Fibroblast of skin of back (primary cell): ENCODE results near the gene TMSB4Y. TPM values are rescaled to one million over a fixed set of nuclear protein-coding genes. Genes with fewer than 3 reads are reported as not detected.

Source experiments
- DNase-seq: peaks from one replicate; pipeline ENCODE4 v3.0.0-alpha.2; 2013
- polyA plus RNA-seq, 2 experiments: library from polyadenylated mRNA; unstranded; fragments of 120-200 nt; gene quantifications; one replicate each; pipeline ENCODE4 v1.2.1, GENCODE V29; 2013; ENCODE audit not compliant: insufficient read length in 2 of 2

Gene TMSB4Y
- 0.60 TPM for polyA plus RNA-seq (2013, experiment 1 of 2; ENCODE audit: insufficient read length)
- polyA plus RNA-seq (2013, experiment 2 of 2; ENCODE audit: insufficient read length) = 0.48 TPM

DNA sequence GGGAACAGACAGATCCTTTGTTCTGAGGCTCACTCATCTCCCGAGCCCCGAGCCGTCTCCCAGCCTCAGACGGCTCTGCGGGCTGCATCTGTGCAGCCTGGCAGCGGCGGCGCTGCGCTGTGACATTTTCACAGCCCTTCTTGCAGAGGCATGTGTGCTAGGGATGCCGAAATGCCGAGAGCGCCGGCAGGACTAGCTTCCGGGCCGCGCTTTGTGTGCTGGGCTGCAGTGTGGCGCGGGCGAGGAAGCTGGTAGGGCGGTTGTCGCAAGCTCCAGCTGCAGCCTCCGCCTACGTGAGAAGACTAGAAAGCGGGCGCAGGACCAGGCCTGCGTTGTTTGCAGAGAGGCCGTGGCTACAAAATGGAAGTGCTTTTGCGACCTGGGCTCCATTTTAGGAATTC, at the start of gene TMSB4Y:
Gene TMSB4Y (plus strand): TSS at position 332 of the 401 bp plus-strand sequence.
- DNase-seq = peak; percentile 81

DNA sequence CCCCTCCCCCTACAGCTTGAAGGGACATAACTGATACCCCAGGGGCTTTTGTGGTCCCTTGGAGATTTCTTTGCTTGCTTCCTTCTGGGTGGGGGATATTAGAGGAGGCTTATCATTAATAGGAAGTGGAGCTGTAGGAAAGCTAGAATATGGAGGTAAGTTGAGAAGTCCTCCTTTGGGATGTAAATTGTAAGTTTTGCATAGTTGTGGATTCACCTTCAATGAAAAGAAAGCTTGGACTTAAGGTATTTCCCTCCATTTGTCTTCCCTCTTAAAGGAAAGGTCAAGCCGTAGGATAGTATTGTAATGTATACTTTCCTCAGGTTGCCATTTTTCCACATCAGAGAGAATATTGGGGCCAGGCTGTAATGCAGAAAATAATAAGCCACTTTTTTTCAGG, 39.5 kb upstream of the TMSB4Y start:
- DNase-seq = no peak

DNA sequence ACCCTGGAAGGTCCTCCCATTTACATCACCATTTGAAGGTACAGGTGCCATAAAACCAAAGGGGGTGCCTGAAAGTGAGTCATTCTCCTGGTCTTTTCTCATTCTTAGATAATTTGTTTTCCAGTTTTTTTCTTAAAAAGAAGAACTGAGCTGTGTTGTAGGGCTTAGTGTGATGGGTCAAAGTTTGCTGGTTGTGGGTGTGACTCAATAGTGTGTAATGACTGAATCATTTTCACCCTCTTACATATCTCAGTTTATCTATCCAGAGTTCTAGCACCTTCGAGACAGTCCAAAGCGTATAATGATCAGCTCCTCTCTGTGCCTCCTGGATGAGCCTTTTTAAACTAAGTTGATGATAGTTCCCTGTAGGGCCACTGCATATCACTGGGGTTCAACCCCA, 32.6 kb upstream of the TMSB4Y start:
- no peak for DNase-seq

DNA sequence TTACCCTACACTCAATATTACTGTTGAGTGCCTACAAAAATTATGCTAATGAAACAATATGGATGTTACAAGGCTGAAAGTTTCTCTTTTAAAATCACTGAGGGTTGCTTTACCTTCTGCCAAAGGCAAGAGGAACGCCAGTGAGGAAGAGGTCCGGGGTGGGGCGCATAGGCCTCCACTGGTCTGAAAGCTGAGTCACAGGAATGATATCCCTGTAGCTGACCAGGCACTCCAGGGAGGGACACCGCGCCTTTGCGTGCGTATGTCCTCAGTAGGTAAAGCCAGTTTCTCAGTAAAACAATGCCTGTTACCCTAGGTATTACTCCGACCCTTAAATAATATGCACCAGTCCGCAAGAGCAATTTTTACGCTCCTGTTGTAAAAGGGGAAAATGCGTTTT, 1.4 kb upstream of the TMSB4Y start:
- peak; percentile 1 for DNase-seq

DNA sequence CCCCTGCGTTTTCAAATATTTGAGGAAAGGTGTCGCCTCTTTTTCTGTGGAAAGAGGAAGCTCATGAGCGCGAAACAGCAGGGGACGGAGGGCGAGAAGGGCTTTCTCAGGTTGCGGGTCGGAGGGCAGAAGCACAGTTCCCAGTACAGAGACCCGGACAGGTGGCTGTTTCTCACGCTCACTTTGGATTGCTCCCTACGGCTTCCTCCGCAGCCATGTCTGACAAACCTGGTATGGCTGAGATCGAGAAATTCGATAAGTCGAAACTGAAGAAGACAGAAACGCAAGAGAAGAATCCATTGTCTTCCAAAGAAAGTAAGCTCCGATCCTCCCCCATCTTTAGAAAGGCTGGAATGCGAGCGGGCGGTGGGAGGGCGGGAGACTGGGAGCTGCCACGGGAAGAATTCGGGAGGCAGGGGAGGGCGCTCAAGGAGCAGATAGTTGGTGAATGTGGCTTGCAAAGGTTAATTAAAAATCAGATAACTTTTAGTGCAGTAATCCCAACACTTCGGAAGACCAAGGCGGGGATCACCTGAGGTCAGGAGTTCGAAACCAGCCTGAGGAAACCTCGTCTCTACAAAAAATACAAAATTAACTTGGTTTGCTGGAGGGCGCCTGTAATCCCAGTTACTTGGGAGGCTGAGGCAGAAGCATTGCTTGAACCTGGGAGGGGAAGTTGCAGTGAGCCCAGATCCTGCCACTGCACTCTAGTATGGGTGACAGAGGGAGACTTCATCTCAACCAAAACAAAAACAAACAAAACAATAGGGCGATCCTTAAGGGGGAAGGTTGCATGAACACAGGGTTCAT, 627 bp downstream of the TMSB4Y start:
- peak; percentile 39 for DNase-seq

DNA sequence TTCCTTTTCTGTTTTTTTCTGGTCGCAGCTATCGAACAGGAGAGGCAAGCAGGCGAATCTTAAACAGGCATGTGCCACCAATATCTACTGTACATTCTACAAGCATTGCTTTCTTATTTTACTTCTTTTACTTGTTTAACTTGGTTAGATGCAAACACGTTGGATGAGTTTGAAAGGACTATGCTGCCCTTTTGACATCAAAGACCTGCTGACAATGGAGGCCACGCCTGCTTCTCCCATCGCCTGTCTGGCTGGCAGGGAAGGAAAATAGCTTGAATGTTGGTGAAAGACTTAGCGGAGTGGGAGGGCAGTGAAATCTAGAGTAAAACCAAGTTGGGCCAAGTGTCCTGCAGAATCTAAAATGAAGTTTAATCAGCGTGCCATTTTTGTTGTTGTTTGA, 1.5 kb downstream of the TMSB4Y start:
- no peak for DNase-seq

DNA sequence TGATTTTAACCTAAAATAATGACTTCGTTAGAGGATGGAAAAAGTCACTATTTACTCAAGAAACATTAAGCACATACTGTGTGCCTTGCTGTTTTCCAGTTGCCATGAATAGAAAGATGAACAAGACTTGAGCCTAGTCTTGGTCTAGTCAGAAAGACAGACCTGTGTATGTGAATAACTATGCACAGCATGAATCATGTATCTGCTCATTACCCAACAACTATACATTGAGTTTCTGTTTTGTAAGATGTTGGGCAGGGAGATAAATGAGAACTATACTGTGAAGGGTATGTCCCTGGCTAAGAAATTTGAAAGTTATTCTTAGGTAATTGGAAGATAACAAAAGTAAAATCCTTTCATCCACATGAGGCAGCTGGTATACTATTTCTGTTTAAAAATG, 4.3 kb downstream of the TMSB4Y start:
- no peak for DNase-seq

DNA sequence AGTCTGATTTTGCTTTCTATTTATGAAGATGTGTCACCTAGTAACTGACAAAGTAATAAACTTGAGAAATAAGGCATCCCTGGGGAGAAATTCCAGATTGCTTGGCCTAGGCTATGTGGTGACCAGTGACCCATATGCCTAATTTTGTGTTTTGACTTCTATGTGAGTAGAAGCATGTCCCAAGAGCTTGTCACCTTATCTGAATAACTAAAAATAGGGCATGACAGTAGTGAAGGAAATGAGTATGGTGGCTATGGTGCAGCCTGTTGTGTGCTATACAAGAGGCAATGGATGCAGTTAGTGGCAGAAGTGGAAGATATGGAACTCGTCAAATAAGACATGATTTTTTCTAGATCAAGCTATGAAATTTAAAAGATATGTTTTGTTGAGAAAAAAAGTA, 15.3 kb downstream of the TMSB4Y start:
- DNase-seq = no peak

DNA sequence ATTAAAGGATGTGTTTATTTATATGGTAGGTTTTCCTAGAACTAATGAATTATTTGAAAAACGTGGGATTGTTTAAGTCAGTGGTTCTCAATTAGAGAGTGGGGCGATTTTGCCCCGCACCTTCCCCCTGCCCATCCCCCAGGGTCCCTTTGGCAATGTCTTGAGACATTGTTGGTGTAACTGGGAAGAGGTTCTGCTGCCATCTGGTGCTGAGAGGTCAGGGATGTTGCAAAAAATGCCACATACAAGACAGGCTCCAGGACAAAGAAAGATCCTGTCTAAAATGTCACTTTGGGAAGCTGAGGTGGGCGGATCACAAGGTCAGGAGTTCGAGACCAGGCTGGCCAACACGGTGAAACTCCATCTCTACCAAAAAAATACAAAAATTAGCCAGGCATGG, 25.8 kb downstream of the TMSB4Y start:
- DNase-seq = no peak

DNA sequence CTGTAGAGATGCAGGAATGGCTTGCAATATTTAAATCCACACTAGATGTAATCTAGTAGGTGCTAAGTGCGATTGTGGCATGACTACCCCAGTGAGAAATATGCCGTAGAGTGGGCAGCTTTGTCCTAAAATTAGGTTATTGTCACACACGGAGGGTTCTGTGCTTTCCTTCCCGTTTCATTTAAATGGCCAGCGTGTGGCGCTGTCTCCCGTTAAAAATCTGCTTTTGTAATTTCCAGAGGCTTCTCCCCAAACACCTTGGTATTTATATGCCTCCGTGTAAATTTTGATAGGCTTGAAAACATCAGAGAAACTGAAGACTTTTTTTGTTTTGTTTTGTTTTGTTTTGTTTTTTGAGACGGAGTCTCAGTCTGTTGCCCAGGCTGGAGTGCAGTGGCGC, 34.9 kb downstream of the TMSB4Y start:
- peak; percentile 13 for DNase-seq

DNA sequence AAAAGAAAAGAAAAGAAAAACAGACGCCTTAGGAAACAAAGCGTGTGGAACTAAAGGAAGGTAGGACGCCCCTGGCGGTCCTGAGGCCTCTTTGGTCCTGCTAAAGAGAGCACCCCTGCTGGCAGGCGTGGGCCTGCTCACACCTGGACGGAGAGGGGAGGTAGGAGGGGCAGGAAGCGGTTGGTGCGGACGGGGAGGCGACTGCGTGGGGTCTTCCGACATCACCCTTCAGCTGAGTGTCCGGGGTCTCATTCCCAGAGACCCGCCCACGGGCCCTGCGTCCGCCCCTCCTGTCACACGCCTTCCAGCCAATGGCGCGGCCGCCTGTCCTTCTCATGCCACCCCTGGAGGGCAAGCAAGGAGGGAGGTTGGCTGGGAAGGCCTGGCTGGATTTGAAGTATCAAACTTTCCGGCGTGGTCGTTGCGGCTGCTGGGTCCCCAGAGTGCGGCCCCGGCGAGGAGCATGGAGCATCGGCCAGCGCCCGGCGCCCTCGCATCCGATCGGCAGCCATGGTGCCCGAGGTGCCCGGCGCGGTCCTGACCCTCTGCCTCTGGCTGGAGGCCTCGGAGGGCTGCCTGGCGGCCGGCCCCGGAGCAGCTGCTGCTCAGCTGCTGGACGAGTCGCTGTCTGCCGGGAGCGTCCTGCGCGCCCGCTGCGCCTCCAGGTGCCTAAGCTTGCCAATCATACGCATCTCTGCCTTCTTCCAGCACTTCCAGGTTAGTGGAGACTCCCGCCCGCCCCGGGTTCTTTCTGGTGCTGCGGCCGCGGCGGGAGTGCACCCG, 47.8 kb downstream of the TMSB4Y start:
- peak; percentile 1 for DNase-seq

DNA sequence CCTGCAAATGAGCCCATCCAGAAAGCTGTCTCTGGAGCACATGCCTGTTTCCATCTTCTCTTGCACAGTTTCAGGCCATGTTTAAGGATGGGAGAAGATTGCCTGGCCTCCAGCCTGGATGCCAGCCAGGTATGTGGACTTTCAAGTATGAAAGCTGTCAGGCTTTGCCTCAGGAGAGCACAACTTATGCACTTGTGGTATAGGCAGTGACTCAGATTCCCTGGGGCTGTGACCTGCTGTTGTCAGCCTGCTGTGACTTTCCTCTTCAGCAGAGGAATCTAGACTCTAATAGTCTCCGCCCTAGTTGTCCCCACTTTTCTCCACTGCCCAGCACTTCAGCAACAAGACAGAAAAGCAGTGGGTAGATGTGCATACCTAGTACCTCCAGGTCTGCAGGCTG, 51.0 kb downstream of the TMSB4Y start:
- peak; percentile 1 for DNase-seq
